ENCODE results near the gene ADAR.

DNA sequence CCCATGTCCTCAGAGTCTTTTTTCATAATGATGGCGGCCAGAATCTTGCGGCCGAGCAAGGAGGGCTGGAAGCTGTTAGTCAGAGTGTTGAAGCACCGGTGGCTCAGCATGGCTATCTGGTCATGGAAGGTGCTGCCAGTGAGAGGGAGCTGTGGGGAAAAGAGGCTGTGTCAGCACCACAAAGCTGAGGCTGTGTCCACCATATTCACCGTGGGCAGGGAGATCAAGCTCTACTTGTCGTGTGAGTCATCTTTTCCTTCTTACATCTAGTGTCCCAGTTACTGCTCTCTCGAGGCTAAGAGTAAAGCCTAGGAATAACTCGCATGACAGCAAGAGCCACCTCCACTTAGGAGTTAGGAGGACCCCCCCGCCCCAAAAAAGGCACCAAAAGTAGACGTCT lies 18.2 kb downstream of the ADAR start:
- TF ChIP-seq, protein P1, sequence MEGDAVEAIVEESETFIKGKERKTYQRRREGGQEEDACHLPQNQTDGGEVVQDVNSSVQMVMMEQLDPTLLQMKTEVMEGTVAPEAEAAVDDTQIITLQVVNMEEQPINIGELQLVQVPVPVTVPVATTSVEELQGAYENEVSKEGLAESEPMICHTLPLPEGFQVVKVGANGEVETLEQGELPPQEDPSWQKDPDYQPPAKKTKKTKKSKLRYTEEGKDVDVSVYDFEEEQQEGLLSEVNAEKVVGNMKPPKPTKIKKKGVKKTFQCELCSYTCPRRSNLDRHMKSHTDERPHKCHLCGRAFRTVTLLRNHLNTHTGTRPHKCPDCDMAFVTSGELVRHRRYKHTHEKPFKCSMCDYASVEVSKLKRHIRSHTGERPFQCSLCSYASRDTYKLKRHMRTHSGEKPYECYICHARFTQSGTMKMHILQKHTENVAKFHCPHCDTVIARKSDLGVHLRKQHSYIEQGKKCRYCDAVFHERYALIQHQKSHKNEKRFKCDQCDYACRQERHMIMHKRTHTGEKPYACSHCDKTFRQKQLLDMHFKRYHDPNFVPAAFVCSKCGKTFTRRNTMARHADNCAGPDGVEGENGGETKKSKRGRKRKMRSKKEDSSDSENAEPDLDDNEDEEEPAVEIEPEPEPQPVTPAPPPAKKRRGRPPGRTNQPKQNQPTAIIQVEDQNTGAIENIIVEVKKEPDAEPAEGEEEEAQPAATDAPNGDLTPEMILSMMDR (IDR thresholded peaks at IDR 0.05) = no peak
- TF ChIP-seq POLR2A (IDR thresholded peaks at IDR 0.05) (no peak), POLR2AphosphoS5 (IDR thresholded peaks at IDR 0.05) (no peak)

All from breast epithelium (tissue), 3 donors.